T-helper 17 cell (primary cell): ENCODE data around the gene RECK. TPM values are rescaled to one million over a fixed set of nuclear protein-coding genes. Genes with fewer than 3 reads are reported as not detected.
"Not testable (repeated sequence)": the region's sequence is repeated elsewhere in the genome, so short reads cannot be mapped to it uniquely, and the experiment has no call there.

Source experiments
- ATAC-seq: fragments of 150-1000 bp; cut with Tn5 transposase; 2 replicates; pipeline ENCODE4 v1.10.0; 2021; ENCODE audit warnings: mild to moderate bottlenecking, moderate library complexity
- DNase-seq, 3 donors: peaks; one replicate each; pipeline versions ENCODE4 v3.0.0 to v3.0.0-alpha.2; 2020 to 2021
- H3K9me3 ChIP-seq: one replicate; pipeline ENCODE4 v1.7.0; 2013; ENCODE audit warnings: low read length, mild to moderate bottlenecking; ENCODE audit not compliant: control insufficient read depth, poor library complexity, severe bottlenecking
- H3K27ac Mint-ChIP-seq: one replicate; pipeline ENCODE4 v1.8.0; 2022; ENCODE audit warnings: mild to moderate bottlenecking, moderate library complexity, mixed read lengths
- H3K27me3 Mint-ChIP-seq: one replicate; pipeline ENCODE4 v1.8.0; 2022; ENCODE audit warnings: mixed read lengths
- H3K36me3 Mint-ChIP-seq: one replicate; pipeline ENCODE4 v1.8.0; 2022; ENCODE audit warnings: low read depth, mixed read lengths
- H3K4me1 Mint-ChIP-seq: one replicate; pipeline ENCODE4 v1.8.0; 2022; ENCODE audit warnings: mild to moderate bottlenecking, mixed read lengths
- H3K4me3 Mint-ChIP-seq: one replicate; pipeline ENCODE4 v1.8.0; 2022; ENCODE audit warnings: mild to moderate bottlenecking, moderate library complexity, mixed read lengths
- total RNA-seq, 4 donors: library from RNA in 2 of 4; stranded (reverse) in 2 of 4; gene quantifications; one replicate each; pipeline ENCODE4 v1.2.3 and lab custom pipeline; 2022 to 2026

The RECK gene
- 1 to 10 TPM; 6.4 to 7.8 TPM for total RNA-seq
- total RNA-seq (lab: John Stamatoyannopoulos, UW): 15.3 to 16.1 reads per million in 2 donors

DNA sequence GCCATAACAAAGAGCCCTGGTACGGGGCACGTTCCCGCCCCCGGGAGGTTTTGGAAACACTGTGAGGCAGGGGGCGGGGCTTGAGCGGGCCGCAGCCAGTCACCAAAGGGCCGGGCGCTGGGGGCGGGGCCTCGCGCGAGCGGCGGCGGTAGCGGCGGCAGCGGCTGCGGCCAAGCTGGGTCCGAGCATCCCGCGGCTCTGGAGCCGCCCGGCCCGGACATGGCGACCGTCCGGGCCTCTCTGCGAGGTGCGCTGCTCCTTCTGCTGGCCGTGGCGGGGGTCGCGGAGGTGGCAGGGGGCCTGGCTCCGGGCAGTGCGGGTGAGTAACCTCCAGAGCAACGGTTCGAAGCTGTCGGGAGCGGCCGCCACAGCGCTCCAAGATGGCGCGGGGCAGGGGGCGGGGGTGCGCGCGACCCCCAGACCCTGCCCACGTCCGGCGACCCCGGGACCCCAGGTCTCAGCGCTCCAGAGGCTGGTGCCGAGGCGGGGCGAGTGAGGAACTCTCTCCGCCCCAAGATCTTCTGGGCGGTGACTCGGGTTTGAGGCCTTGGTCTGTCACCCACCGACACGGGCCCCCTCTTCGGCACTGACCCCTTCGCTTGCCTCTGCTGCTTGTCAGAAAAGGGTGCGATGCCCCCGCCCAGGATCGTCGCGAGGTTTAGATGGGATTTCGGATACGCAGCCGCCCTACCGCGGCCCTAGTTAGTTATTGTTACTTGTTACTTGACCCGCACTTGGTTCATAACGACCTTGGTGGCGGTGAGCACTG lies at the start of gene RECK:
TSS of gene RECK (plus strand) at position 134 of the 769 bp plus-strand sequence. CDS start at position 220, 86 bp downstream.
- Mint-ChIP-seq H3K36me3 (no peaks in the 10 kb centered on the region), H3K27me3 (peaks cover 11% of the 10 kb centered on the region), H3K4me1 (peaks cover 30% of the 10 kb centered on the region), H3K27ac (peak within 1 kb of the TSS; percentile 80), H3K4me3 (peak within 1 kb of the TSS; percentile 98)
- peak; percentile 77 to 89 (median 82) for DNase-seq
- ATAC-seq: peak; percentile 95
- H3K9me3 ChIP-seq: no peaks in the 10 kb centered on the region

DNA sequence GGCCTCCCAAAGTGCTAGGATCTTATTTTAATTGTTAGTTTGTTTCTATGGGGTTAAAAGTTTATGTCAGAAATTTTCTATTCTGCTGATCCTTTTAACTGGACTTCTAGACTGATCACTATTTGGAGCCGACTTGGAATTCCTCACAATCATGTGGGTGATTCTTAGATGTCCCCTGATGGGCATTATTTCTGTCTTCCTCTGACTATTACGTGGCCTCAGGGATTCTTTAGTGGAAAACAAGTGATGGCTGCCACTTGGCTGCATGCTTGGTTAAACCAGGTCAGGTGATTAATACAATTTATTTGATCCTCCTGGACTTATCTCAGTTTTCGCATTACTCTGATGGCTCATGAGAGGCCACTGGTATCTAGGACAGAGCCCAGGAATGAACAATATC lies 46.6 kb upstream of the RECK start:
- Mint-ChIP-seq H3K4me1 (no peaks in the 10 kb centered on the region), H3K27ac (no peak overlapping the region), H3K36me3 (no peaks in the 10 kb centered on the region), H3K27me3 (peaks cover 53% of the 10 kb centered on the region), H3K4me3 (no peak overlapping the region)
- no peaks in the 10 kb centered on the region for H3K9me3 ChIP-seq
- ATAC-seq (no peak), DNase-seq (no peak)

DNA sequence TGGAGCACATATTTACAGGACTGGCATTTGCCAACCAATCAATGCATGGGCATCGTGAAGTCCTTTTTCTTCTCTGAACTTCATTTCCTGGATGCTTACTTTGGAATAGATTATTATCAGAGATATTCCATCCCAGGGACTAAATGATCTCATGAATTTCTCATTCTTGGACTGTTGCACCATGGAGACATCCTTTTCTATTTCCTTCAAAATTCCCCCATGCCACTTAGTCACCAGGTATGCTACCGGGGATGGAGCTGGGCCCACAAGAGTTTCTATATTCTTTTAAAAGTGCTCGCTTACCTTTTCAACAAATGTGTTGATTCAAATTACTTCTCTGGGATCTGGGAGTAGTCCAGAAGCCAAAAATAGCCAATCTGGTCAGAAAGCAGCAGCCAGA lies 43.6 kb upstream of the RECK start:
- not testable (repeated sequence) for ATAC-seq

DNA sequence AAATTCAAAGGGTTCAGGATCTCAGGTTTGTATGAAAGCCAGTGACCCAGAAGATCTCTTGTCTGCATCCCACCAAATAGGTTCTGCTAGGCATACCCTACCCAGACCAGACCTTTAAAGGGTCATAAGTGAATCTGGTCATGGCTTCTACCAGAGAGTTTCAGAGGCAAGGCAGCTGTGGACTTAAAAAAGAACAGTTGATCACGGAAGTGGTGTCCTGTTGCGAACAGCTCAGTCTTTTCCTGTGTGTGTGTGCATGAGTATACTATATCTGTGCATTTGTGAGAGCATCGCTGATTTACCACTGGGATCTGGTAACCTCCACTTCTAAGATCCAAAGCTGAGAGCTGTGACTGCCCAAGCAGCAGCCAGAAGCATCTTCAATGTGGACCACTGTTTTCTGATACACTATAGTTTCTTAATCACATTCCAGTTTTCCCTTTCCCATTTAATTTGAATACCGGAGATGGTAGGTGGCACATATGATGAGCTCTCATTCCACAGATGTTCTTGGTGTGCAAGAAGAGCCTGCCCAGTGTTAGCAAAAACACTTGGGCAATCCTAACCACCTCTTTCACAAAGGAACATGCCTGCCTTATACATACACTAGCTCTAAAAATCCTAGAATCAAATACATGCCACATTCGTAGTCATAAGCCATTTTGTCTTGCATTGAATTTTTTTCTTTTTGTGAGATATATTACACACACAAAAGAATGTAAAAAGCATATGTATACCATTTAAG lies 42.6 kb upstream of the RECK start:
- H3K9me3 ChIP-seq: no peaks in the 10 kb centered on the region
- Mint-ChIP-seq H3K27me3 (peaks cover 49% of the 10 kb centered on the region), H3K36me3 (no peaks in the 10 kb centered on the region), H3K27ac (no peak overlapping the region), H3K4me3 (no peak overlapping the region), H3K4me1 (no peaks in the 10 kb centered on the region)
- ATAC-seq (no peak), DNase-seq (no peak)

More for the DNA sequence above, 43.6 kb upstream of the RECK start:
- peaks cover 53% of the 10 kb centered on the region for H3K27me3 Mint-ChIP-seq
- H3K36me3 Mint-ChIP-seq, DNase-seq, H3K27ac Mint-ChIP-seq, H3K9me3 ChIP-seq, H3K4me1 Mint-ChIP-seq, H3K4me3 Mint-ChIP-seq: not testable (repeated sequence)

- H3K36me3 Mint-ChIP-seq: no peaks in the 10 kb centered on the region
- no peaks in the 10 kb centered on the region for H3K9me3 ChIP-seq
- H3K27ac Mint-ChIP-seq: no peak overlapping the region
- no peaks in the 10 kb centered on the region for H3K4me1 Mint-ChIP-seq
- H3K27me3 Mint-ChIP-seq: peaks cover 47% of the 10 kb centered on the region
- ATAC-seq (no peak), DNase-seq (no peak)
- H3K4me3 Mint-ChIP-seq: no peak overlapping the region
These were observed 41.8 kb upstream of the RECK start for GRCh38 chr9:35994959-35995358.

- H3K36me3 Mint-ChIP-seq: peaks cover 4% of the 10 kb centered on the region
- H3K27ac Mint-ChIP-seq: no peak overlapping the region
- H3K9me3 ChIP-seq: no peaks in the 10 kb centered on the region
- ATAC-seq (no peak), DNase-seq (no peak)
- H3K4me3 Mint-ChIP-seq: no peak overlapping the region
- peaks cover 42% of the 10 kb centered on the region for H3K27me3 Mint-ChIP-seq
- H3K4me1 Mint-ChIP-seq: no peaks in the 10 kb centered on the region
These were observed 40.2 kb upstream of the RECK start for GRCh38 chr9:35996358-35996970.

DNA sequence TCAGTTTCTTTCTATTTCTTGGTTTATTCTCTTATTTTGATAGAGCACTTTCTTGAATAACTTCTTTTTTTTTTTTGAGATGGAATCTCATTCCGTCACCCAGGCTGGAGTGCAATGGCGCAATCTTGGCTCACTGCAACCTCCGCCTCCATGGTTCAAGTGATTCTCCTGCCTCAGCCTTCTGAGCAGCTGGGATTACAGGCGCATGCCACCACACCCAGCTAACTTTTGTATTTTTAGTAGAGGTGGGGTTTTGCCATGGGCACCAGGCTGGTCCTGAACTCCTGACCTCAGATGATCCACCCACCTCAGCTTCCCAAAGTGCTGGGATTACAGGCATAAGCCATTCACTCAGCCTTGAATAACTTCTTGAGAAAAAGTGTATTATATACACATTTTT lies 39.7 kb upstream of the RECK start:
- not testable (repeated sequence) for H3K9me3 ChIP-seq, H3K4me1 Mint-ChIP-seq, DNase-seq, H3K4me3 Mint-ChIP-seq, H3K27ac Mint-ChIP-seq, ATAC-seq, H3K36me3 Mint-ChIP-seq
- H3K27me3 Mint-ChIP-seq: peaks cover 40% of the 10 kb centered on the region

GRCh38 chr9:35998333-35998732 lies 38.4 kb upstream of the RECK start:
- H3K36me3 Mint-ChIP-seq: peaks cover 6% of the 10 kb centered on the region
- H3K27me3 Mint-ChIP-seq: peaks cover 46% of the 10 kb centered on the region
- H3K9me3 ChIP-seq: no peaks in the 10 kb centered on the region

GRCh38 chr9:36005891-36006290 lies 30.8 kb upstream of the RECK start:
- Mint-ChIP-seq H3K4me1 (peaks cover 13% of the 10 kb centered on the region), H3K27me3 (peaks cover 62% of the 10 kb centered on the region), H3K27ac (no peak overlapping the region), H3K36me3 (peaks cover 3% of the 10 kb centered on the region), H3K4me3 (no peak overlapping the region)
- no peak for ATAC-seq
- no peak for DNase-seq
- no peaks in the 10 kb centered on the region for H3K9me3 ChIP-seq

More at GRCh38 chr9:35998333-35998732, 38.4 kb upstream of the RECK start:
- DNase-seq (no peak), ATAC-seq (no peak)
- peaks cover 2% of the 10 kb centered on the region for H3K4me1 Mint-ChIP-seq
- no peak overlapping the region for H3K27ac Mint-ChIP-seq
- H3K4me3 Mint-ChIP-seq: no peak overlapping the region

DNA sequence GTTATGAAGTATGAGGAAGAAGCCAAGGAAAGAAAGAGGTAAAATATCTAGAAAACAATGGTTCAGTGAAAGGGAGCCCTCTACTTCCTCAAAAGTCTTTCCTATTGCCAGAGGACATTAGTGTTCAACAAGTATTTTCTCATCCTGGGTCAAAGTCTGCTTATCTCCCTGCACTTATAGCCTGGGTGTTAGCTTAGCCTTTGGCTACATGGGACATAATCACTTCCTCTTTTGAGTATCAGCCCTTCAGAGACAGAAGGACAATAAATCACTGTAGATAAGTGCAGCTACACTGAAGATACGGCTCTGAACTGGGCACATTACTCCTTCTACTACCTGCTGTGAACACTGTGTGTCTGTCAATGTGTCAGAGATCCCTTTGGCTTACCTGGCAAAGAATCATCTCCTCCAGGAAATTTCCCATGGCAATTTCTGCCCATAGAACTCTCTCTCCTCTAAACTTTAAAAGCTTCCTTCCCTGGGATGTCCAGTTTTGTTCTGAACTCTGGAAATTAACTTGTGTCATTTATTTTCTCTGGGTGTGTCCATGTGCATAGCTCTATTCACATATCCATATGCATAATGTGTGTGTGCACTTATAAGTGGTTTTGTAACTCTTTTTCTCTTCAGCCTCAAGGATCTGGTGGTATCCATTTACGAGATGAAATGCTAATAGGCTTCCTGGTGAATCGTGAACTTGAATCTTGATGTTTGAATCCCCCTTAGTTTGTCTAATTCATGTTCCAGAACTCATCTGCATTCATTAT lies 30.0 kb upstream of the RECK start:
- no peak for ATAC-seq
- no peak for DNase-seq
- peaks cover 13% of the 10 kb centered on the region for H3K4me1 Mint-ChIP-seq
- no peak overlapping the region for H3K27ac Mint-ChIP-seq
- peaks cover 69% of the 10 kb centered on the region for H3K27me3 Mint-ChIP-seq
- no peak overlapping the region for H3K4me3 Mint-ChIP-seq
- H3K36me3 Mint-ChIP-seq: peaks cover 5% of the 10 kb centered on the region
- H3K9me3 ChIP-seq: no peaks in the 10 kb centered on the region

DNA sequence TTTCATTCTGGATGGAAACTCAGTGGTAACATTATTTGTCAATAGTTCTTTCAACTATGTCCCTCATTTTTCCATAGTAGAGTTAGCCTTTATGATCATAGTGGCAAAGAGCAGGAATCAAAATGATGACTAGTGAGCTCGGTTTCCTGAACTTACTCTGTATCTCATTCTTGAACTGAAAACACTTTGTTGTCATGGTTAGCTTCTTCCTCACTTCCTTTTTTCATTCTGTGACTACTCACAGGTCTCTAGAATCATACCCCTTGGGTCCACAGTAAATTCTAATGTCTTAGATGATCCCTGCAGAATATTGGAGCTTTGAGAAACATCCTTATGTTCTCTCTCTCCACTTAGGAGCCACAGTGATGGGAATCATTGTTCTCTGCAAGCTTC lies 29.4 kb upstream of the RECK start:
- H3K27me3 Mint-ChIP-seq: peaks cover 69% of the 10 kb centered on the region
- no peaks in the 10 kb centered on the region for H3K9me3 ChIP-seq
- H3K27ac Mint-ChIP-seq: no peak overlapping the region
- peaks cover 13% of the 10 kb centered on the region for H3K4me1 Mint-ChIP-seq
- no peak for DNase-seq
- no peak for ATAC-seq
- no peak overlapping the region for H3K4me3 Mint-ChIP-seq
- H3K36me3 Mint-ChIP-seq: peaks cover 5% of the 10 kb centered on the region

GRCh38 chr9:36007852-36008251 lies 28.9 kb upstream of the RECK start:
- Mint-ChIP-seq H3K27me3 (peaks cover 67% of the 10 kb centered on the region), H3K27ac (no peak overlapping the region), H3K4me1 (peaks cover 13% of the 10 kb centered on the region), H3K36me3 (peaks cover 5% of the 10 kb centered on the region), H3K4me3 (no peak overlapping the region)
- DNase-seq (no peak), ATAC-seq (no peak)
- no peaks in the 10 kb centered on the region for H3K9me3 ChIP-seq
